ENCODE measurements around the gene BCAS3. TPM values are rescaled to one million over a fixed set of nuclear protein-coding genes. Genes with fewer than 3 reads are reported as not detected.

BCAS3 gene
- total RNA-seq, 2 donors from 2014 or later: 28.0 to 37.7 TPM

DNA sequence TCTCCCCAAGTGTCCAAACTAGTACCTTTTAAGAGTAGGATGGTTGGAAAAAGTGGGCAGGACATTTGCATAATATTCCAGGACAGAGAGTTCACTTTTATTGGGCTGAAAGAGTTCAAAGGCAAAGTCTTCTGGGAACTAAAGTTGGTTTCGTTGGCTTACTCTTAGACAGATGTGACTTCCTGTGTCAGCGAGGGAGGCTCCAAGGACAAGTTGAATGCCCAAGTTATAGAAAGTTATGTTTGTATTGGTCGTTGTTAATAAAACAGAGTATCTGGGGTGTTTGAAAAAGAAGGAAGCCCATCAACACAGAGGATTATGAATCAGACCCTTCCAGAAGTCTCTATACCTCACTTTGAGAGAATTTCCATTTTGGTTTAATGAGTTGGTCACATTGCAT, 604.7 kb downstream of the BCAS3 start:
- Mint-ChIP-seq H3K4me1 (peaks cover 35% of the 10 kb centered on the region), H3K27me3 (ENCODE audit: insufficient read depth) (peaks cover 53% of the 10 kb centered on the region), H3K36me3 (ENCODE audit: low read depth) (no peaks in the 10 kb centered on the region), H3K9me3 (peaks cover 5% of the 10 kb centered on the region), H3K27ac (no peak overlapping the region), H3K4me3 (no peak overlapping the region)
- no peaks in the 10 kb centered on the region for H3K36me3 ChIP-seq (ENCODE audit: control insufficient read depth, insufficient read depth, low read length)
- H3K4me3 ChIP-seq (ENCODE audit: low read length): no peak overlapping the region
- H3K27me3 ChIP-seq (ENCODE audit: control insufficient read depth, insufficient read depth, low read length, poor library complexity, severe bottlenecking): peaks cover 32% of the 10 kb centered on the region
- no peak overlapping the region for H3K27ac ChIP-seq (ENCODE audit: low read depth, low read length)
- TF ChIP-seq, protein P1, sequence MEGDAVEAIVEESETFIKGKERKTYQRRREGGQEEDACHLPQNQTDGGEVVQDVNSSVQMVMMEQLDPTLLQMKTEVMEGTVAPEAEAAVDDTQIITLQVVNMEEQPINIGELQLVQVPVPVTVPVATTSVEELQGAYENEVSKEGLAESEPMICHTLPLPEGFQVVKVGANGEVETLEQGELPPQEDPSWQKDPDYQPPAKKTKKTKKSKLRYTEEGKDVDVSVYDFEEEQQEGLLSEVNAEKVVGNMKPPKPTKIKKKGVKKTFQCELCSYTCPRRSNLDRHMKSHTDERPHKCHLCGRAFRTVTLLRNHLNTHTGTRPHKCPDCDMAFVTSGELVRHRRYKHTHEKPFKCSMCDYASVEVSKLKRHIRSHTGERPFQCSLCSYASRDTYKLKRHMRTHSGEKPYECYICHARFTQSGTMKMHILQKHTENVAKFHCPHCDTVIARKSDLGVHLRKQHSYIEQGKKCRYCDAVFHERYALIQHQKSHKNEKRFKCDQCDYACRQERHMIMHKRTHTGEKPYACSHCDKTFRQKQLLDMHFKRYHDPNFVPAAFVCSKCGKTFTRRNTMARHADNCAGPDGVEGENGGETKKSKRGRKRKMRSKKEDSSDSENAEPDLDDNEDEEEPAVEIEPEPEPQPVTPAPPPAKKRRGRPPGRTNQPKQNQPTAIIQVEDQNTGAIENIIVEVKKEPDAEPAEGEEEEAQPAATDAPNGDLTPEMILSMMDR (conservative IDR thresholded peaks at IDR 0.05): no peak
- 67 to 77% methylated on average over 2 to 3 of the region's 3 CpGs for WGBS, 2 experiments (ENCODE audit: insufficient coverage in 1 of 2, insufficient read length in 1 of 2)
- no peaks in the 10 kb centered on the region for H3K9me3 ChIP-seq (ENCODE audit: control insufficient read depth, low read length)
- no peak overlapping the region for H3K9ac ChIP-seq (ENCODE audit: extremely low read depth, low read length, poor library complexity, severe bottlenecking)
- DNase-seq: no peak
- peaks cover 19% of the 10 kb centered on the region for H3K4me1 ChIP-seq (ENCODE audit: control insufficient read depth, insufficient read depth, low read length)

DNA sequence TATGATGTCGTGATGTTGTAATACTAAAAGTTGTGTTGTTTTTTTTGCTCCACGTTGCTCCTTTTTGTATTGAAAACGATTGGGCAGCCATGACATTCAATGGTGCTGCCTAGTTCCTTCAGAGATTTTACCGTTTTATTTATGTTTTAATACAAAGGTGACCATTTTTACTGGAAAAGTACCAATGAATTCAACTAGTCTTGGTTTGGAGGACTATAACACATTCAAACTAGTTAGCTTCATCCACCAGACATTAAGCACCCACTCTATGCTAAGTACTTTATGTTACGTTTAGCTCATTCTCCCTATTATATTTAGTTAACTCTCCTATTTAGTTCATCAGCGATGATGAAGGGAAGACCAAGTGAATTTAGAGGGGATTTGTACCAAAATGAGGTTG, 605.4 kb downstream of the BCAS3 start:
- no peak overlapping the region for H3K27ac Mint-ChIP-seq
- H3K4me1 Mint-ChIP-seq: peaks cover 35% of the 10 kb centered on the region
- Histone ChIP-seq H3K4me3 (ENCODE audit: low read length) (no peak overlapping the region), H3K4me1 (ENCODE audit: control insufficient read depth, insufficient read depth, low read length) (peaks cover 19% of the 10 kb centered on the region), H3K9me3 (ENCODE audit: control insufficient read depth, low read length) (no peaks in the 10 kb centered on the region), H3K27me3 (ENCODE audit: control insufficient read depth, insufficient read depth, low read length, poor library complexity, severe bottlenecking) (peaks cover 38% of the 10 kb centered on the region), H3K27ac (ENCODE audit: low read depth, low read length) (no peak overlapping the region), H3K36me3 (ENCODE audit: control insufficient read depth, insufficient read depth, low read length) (no peaks in the 10 kb centered on the region), H3K9ac (ENCODE audit: extremely low read depth, low read length, poor library complexity, severe bottlenecking) (no peak overlapping the region)
- no peaks in the 10 kb centered on the region for H3K36me3 Mint-ChIP-seq (ENCODE audit: low read depth)
- TF ChIP-seq, protein P1 (conservative IDR thresholded peaks at IDR 0.05): no peak
- no peak for DNase-seq
- peaks cover 5% of the 10 kb centered on the region for H3K9me3 Mint-ChIP-seq
- H3K4me3 Mint-ChIP-seq: no peak overlapping the region
- peaks cover 55% of the 10 kb centered on the region for H3K27me3 Mint-ChIP-seq (ENCODE audit: insufficient read depth)
- WGBS, 2 experiments (ENCODE audit: insufficient coverage in 1 of 2, insufficient read length in 1 of 2): 95 to 100% methylated on average over 3 to 6 of the region's 6 CpGs

DNA sequence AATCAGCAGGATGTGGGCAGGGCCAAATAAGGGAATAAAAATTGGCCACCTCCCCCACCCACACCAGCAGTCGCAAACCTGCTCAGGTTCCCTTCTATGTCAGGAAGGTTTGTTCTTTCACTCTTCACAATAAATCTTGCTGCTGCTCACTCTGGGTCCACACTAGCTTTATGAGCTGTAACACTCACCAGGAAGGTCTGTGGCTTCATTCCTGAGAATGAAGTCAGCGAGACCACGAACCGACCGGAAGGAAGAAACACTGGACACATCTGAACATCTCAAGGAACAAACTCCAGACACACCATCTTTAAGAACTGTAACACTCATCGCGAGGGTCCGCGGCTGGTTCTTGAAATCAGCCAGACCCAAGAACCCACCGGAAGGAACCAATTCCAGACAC, 606.5 kb downstream of the BCAS3 start:
- no peak overlapping the region for H3K4me3 Mint-ChIP-seq
- DNase-seq: no peak
- H3K4me1 Mint-ChIP-seq: peaks cover 37% of the 10 kb centered on the region
- Histone ChIP-seq H3K4me3 (ENCODE audit: low read length) (no peak overlapping the region), H3K27me3 (ENCODE audit: control insufficient read depth, insufficient read depth, low read length, poor library complexity, severe bottlenecking) (peaks cover 50% of the 10 kb centered on the region), H3K4me1 (ENCODE audit: control insufficient read depth, insufficient read depth, low read length) (peaks cover 20% of the 10 kb centered on the region), H3K27ac (ENCODE audit: low read depth, low read length) (no peak overlapping the region), H3K9me3 (ENCODE audit: control insufficient read depth, low read length) (no peaks in the 10 kb centered on the region), H3K36me3 (ENCODE audit: control insufficient read depth, insufficient read depth, low read length) (no peaks in the 10 kb centered on the region), H3K9ac (ENCODE audit: extremely low read depth, low read length, poor library complexity, severe bottlenecking) (no peak overlapping the region)
- no peak overlapping the region for H3K27ac Mint-ChIP-seq
- peaks cover 5% of the 10 kb centered on the region for H3K9me3 Mint-ChIP-seq
- no peaks in the 10 kb centered on the region for H3K36me3 Mint-ChIP-seq (ENCODE audit: low read depth)
- TF ChIP-seq, protein P1 (conservative IDR thresholded peaks at IDR 0.05): no peak
- WGBS, 2 experiments (ENCODE audit: insufficient coverage in 1 of 2, insufficient read length in 1 of 2): 91 to 98% methylated on average over 10 of the region's 10 CpGs
- H3K27me3 Mint-ChIP-seq (ENCODE audit: insufficient read depth): peaks cover 67% of the 10 kb centered on the region
